BLaER1 treated with 17β-estradiol and CSF1 and Interleukin-3, amounts not matched to agents 10 nM and 100 nM (cell line): Measurements from ENCODE around the gene ZNF775.
A peak's percentile ranks its signal among the peaks of the same experiment; 100 is the strongest.

ENCODE experiments used
- H3K27ac ChIP-seq, 11 experiments: shearing (Covaris generic); formaldehyde crosslinking; 2 replicates each; pipeline ENCODE4 v1.8.1; 2022
- H3K27me3 ChIP-seq, 11 experiments: shearing (Covaris generic); formaldehyde crosslinking; 2 replicates each; pipeline ENCODE4 v1.8.1; 2022
- H3K36me3 ChIP-seq, 11 experiments: shearing (Covaris generic); formaldehyde crosslinking; 2 replicates each; pipeline ENCODE4 v1.8.1; 2022
- H3K4me1 ChIP-seq, 10 experiments: shearing (Covaris generic); formaldehyde crosslinking; 2 replicates each; pipeline ENCODE4 v1.8.1; 2022
- H3K4me2 ChIP-seq, 11 experiments: shearing (Covaris generic); formaldehyde crosslinking; 2 replicates each; pipeline ENCODE4 v1.8.1; 2022
- H3K4me3 ChIP-seq, 10 experiments: shearing (Covaris generic); formaldehyde crosslinking; 2 replicates each; pipeline ENCODE4 v1.8.1; 2022
- H3K9ac ChIP-seq, 11 experiments: shearing (Covaris generic); formaldehyde crosslinking; 2 replicates each; pipeline ENCODE4 v1.8.1; 2022
- H3K9me3 ChIP-seq, 11 experiments: shearing (Covaris generic); formaldehyde crosslinking; replicated peaks in 1 of 11; 2 replicates each; pipeline ENCODE4 v1.8.1; 2022
- H4K20me1 ChIP-seq, 11 experiments: shearing (Covaris generic); formaldehyde crosslinking; 2 replicates each; pipeline ENCODE4 v1.8.1; 2022
- Cebpa-rat ChIP-seq, 11 experiments: shearing (Covaris generic); IDR thresholded peaks; 2 replicates each; pipeline ENCODE4 v1.8.1; 2022

The ZNF775 gene

GRCh38 chr7:150402671-150403321 lies 23.7 kb downstream of the ZNF775 start:
- peak overlapping the region in 2 of 11 experiments; percentile 95 to 97; a peak in 1 of 22 replicates for H3K9ac ChIP-seq
- H3K27ac ChIP-seq = peak overlapping the region in 1 of 11 experiments; percentile 99; a peak in 2 of 22 replicates
- H3K4me1 ChIP-seq = peaks cover 48 to 66% (median 60%) of the 10 kb centered on the region in 10 experiments
- H3K36me3 ChIP-seq = peaks cover 5 to 15% (median 11%) of the 10 kb centered on the region in 11 experiments; a peak in 19 of 22 replicates
- no peak overlapping the region for H3K4me3 ChIP-seq
- H4K20me1 ChIP-seq = peaks cover 0 to 6% (median 0%) of the 10 kb centered on the region in 11 experiments; a peak in 2 of 22 replicates
- no peak for TF ChIP-seq Cebpa-rat (IDR thresholded peaks at IDR 0.05)
- H3K9me3 ChIP-seq = no peaks in the 10 kb centered on the region
- H3K4me2 ChIP-seq = peak overlapping the region in 8 of 11 experiments; percentile 8 to 99 (median 92); a peak in 14 of 22 replicates
- peaks cover 0 to 2% (median 0%) of the 10 kb centered on the region in 11 experiments; a peak in 2 of 22 replicates for H3K27me3 ChIP-seq

- H3K27ac ChIP-seq = peak overlapping the region in 10 of 11 experiments; percentile 87 to 99 (median 96); a peak in 18 of 22 replicates
- peaks cover 0 to 10% (median 0%) of the 10 kb centered on the region in 11 experiments; a peak in 3 of 22 replicates for H3K27me3 ChIP-seq
- H3K36me3 ChIP-seq = peaks cover under 1 to 7% (median 3%) of the 10 kb centered on the region in 11 experiments; a peak in 10 of 22 replicates
- TF ChIP-seq Cebpa-rat (IDR thresholded peaks at IDR 0.05) = no peak
- no peaks in the 10 kb centered on the region; a peak in 2 of 22 replicates for H4K20me1 ChIP-seq
- peak overlapping the region; percentile 81 to 99 (median 93) for H3K4me2 ChIP-seq
- H3K4me3 ChIP-seq = peak overlapping the region in 5 of 10 experiments; percentile 60 to 79 (median 69); a peak in 6 of 20 replicates
- peaks cover 56 to 73% (median 68%) of the 10 kb centered on the region in 10 experiments for H3K4me1 ChIP-seq
- no peaks in the 10 kb centered on the region for H3K9me3 ChIP-seq
- peak overlapping the region; percentile 86 to 97 (median 92); a peak in 19 of 22 replicates for H3K9ac ChIP-seq
Observed at GRCh38 chr7:150403376-150404171, 24.4 kb downstream of the ZNF775 start.

GRCh38 chr7:150404172-150404804 lies 25.2 kb downstream of the ZNF775 start:
- Histone ChIP-seq H3K27ac (peak overlapping the region; percentile 80 to 99 (median 96)), H3K27me3 (peaks cover 0 to 12% (median 0%) of the 10 kb centered on the region in 11 experiments; a peak in 3 of 22 replicates), H3K9ac (peak overlapping the region; percentile 86 to 97 (median 92)), H4K20me1 (peaks cover 0 to 7% (median 0%) of the 10 kb centered on the region in 11 experiments; a peak in 4 of 22 replicates), H3K4me3 (peak overlapping the region; percentile 60 to 79 (median 67)), H3K4me1 (peaks cover 58 to 80% (median 75%) of the 10 kb centered on the region in 10 experiments), H3K4me2 (peak overlapping the region; percentile 81 to 99 (median 93)), H3K9me3 (no peaks in the 10 kb centered on the region), H3K36me3 (no peaks in the 10 kb centered on the region)
- TF ChIP-seq Cebpa-rat (IDR thresholded peaks at IDR 0.05) = no peak

GRCh38 chr7:150404805-150405583 lies 25.9 kb downstream of the ZNF775 start:
- no peak for TF ChIP-seq Cebpa-rat (IDR thresholded peaks at IDR 0.05)
- H3K9me3 ChIP-seq = no peaks in the 10 kb centered on the region
- peaks cover 59 to 84% (median 82%) of the 10 kb centered on the region in 10 experiments for H3K4me1 ChIP-seq

GRCh38 chr7:150405584-150406311 lies 26.6 kb downstream of the ZNF775 start:
- Histone ChIP-seq H3K36me3 (peaks cover 0 to 13% (median 8%) of the 10 kb centered on the region in 11 experiments; a peak in 9 of 22 replicates), H3K9ac (peak overlapping the region; percentile 86 to 97 (median 92); a peak in 21 of 22 replicates), H4K20me1 (peaks cover 0 to 17% (median 0%) of the 10 kb centered on the region in 11 experiments; a peak in 4 of 22 replicates), H3K4me2 (peak overlapping the region; percentile 81 to 99 (median 93)), H3K27me3 (peaks cover 0 to 15% (median 0%) of the 10 kb centered on the region in 11 experiments; a peak in 3 of 22 replicates), H3K9me3 (no peaks in the 10 kb centered on the region), H3K4me1 (peaks cover 67 to 90% (median 88%) of the 10 kb centered on the region in 10 experiments), H3K4me3 (peak overlapping the region; percentile 60 to 79 (median 67)), H3K27ac (peak overlapping the region in 10 of 11 experiments; percentile 87 to 99 (median 96); a peak in 21 of 22 replicates)
- 0 out of 22 replicates have a peak, but pooled peaks of 1 of the 11 experiments have one; percentile 17 for TF ChIP-seq Cebpa-rat (IDR thresholded peaks at IDR 0.05)

More at GRCh38 chr7:150404805-150405583, 25.9 kb downstream of the ZNF775 start:
- Histone ChIP-seq H3K36me3 (peaks cover 0 to 6% (median 2%) of the 10 kb centered on the region in 11 experiments; a peak in 8 of 22 replicates), H3K4me2 (peak overlapping the region; percentile 81 to 99 (median 93)), H4K20me1 (peaks cover 0 to 12% (median 0%) of the 10 kb centered on the region in 11 experiments; a peak in 3 of 22 replicates), H3K27ac (peak overlapping the region; percentile 80 to 99 (median 96)), H3K27me3 (peaks cover 0 to 15% (median 0%) of the 10 kb centered on the region in 11 experiments; a peak in 3 of 22 replicates), H3K4me3 (peak overlapping the region; percentile 60 to 79 (median 67)), H3K9ac (peak overlapping the region; percentile 86 to 97 (median 92))

- H3K27ac ChIP-seq = peak overlapping the region; percentile 21 to 99 (median 96); a peak in 20 of 22 replicates
- peak overlapping the region; percentile 86 to 97 (median 92); a peak in 19 of 22 replicates for H3K9ac ChIP-seq
- H4K20me1 ChIP-seq = peaks cover 0 to 22% (median 0%) of the 10 kb centered on the region in 11 experiments; a peak in 5 of 22 replicates
Observed at GRCh38 chr7:150406312-150406566, 27.1 kb downstream of the ZNF775 start.

More at GRCh38 chr7:150406312-150406566, 27.1 kb downstream of the ZNF775 start:
- Histone ChIP-seq H3K9me3 (no peaks in the 10 kb centered on the region), H3K4me1 (peaks cover 68 to 91% (median 88%) of the 10 kb centered on the region in 10 experiments), H3K27me3 (peaks cover 0 to 15% (median 0%) of the 10 kb centered on the region in 11 experiments; a peak in 3 of 22 replicates), H3K36me3 (peaks cover 0 to 15% (median 8%) of the 10 kb centered on the region in 11 experiments; a peak in 9 of 22 replicates), H3K4me3 (peak overlapping the region; percentile 60 to 79 (median 67)), H3K4me2 (peak overlapping the region; percentile 81 to 99 (median 93))
- no peak for TF ChIP-seq Cebpa-rat (IDR thresholded peaks at IDR 0.05)
